OCI-LY1 (cell line): ENCODE measurements around the gene METTL21C.

Experiments used
- H2AFZ ChIP-seq: fragments of 200-600 bp; sonication (generic), shearing (Covaris generic); 2 replicates; pipeline ENCODE4 v1.6.0; 2014; ENCODE audit warnings: antibody characterized with exemption, mild to moderate bottlenecking, low read length
- H3F3A ChIP-seq: fragments of 200-600 bp; sonication (generic), shearing (Covaris generic); 2 replicates; pipeline ENCODE4 v1.6.0; 2014; ENCODE audit warnings: mild to moderate bottlenecking, antibody characterized with exemption, low read length, moderate library complexity; ENCODE audit not compliant: insufficient read depth
- H3K27ac ChIP-seq: fragments of 200-600 bp; sonication (generic); 2 replicates; pipeline ENCODE4 v1.5.1; 2014; ENCODE audit warnings: low read length, mixed run types, mild to moderate bottlenecking, low read depth; ENCODE audit not compliant: poor library complexity, severe bottlenecking
- H3K27me3 ChIP-seq: fragments of 200-600 bp; sonication (generic); 2 replicates; pipeline ENCODE4 v1.6.0; 2014; ENCODE audit warnings: antibody characterized with exemption, mild to moderate bottlenecking, low read length, moderate library complexity; ENCODE audit not compliant: insufficient read depth
- H3K36me3 ChIP-seq: fragments of 200-600 bp; sonication (generic); 2 replicates; pipeline ENCODE4 v1.6.1; 2014; ENCODE audit warnings: mild to moderate bottlenecking, antibody characterized with exemption, low read length, moderate library complexity, mixed read lengths; ENCODE audit not compliant: insufficient read depth
- H3K4me1 ChIP-seq: fragments of 200-600 bp; sonication (generic); 2 replicates; pipeline ENCODE4 v1.5.1; 2014; ENCODE audit warnings: mild to moderate bottlenecking, low read length, moderate library complexity; ENCODE audit not compliant: insufficient read depth, severe bottlenecking
- H3K4me2 ChIP-seq: fragments of 200-600 bp; sonication (generic), shearing (Covaris generic); 2 replicates; pipeline ENCODE4 v1.6.1; 2014; ENCODE audit warnings: low read length
- H3K4me3 ChIP-seq: fragments of 200-600 bp; sonication (generic); 2 replicates; pipeline ENCODE4 v1.5.1; 2014; ENCODE audit warnings: low read length, low read depth, mild to moderate bottlenecking, mixed read lengths; ENCODE audit not compliant: poor library complexity, severe bottlenecking
- H3K79me2 ChIP-seq: fragments of 200-600 bp; shearing (Covaris generic); 2 replicates; pipeline ENCODE4 v1.6.1; 2016; ENCODE audit warnings: mixed run types, low read length, mixed read lengths; ENCODE audit not compliant: insufficient read depth
- H3K9ac ChIP-seq: fragments of 200-600 bp; sonication (generic), shearing (Covaris generic); 2 replicates; pipeline ENCODE4 v1.6.1; 2014; ENCODE audit warnings: mild to moderate bottlenecking, low read length, mixed read lengths
- H3K9me2 ChIP-seq: fragments of 200-600 bp; sonication (generic), shearing (Covaris generic); 2 replicates; pipeline ENCODE4 v1.6.1; 2014; ENCODE audit warnings: low read depth, mild to moderate bottlenecking, low read length, mixed read lengths
- H3K9me3 ChIP-seq: fragments of 200-600 bp; shearing (Covaris generic); 2 replicates; pipeline ENCODE4 v1.6.1; 2014; ENCODE audit warnings: low read length, mixed read lengths
- H4K20me1 ChIP-seq: fragments of 200-600 bp; sonication (generic), shearing (Covaris generic); 2 replicates; pipeline ENCODE4 v1.6.0; 2016; ENCODE audit warnings: mild to moderate bottlenecking, low read length; ENCODE audit not compliant: insufficient read depth
- CTCF ChIP-seq: fragments of 200-600 bp; sonication (generic), shearing (Covaris generic); IDR thresholded peaks from 2 replicates; pipeline ENCODE4 v1.5.1; 2017; ENCODE audit warnings: mild to moderate bottlenecking, antibody characterized with exemption, low read length, moderate library complexity, mixed read lengths
- EZH2 ChIP-seq: fragments of 200-600 bp; sonication (generic), shearing (Covaris generic); IDR thresholded peaks from 2 replicates; pipeline ENCODE4 v1.8.0; 2017; ENCODE audit warnings: borderline replicate concordance, mixed run types, mild to moderate bottlenecking, antibody characterized with exemption, low read length, moderate library complexity, mixed read lengths

The METTL21C gene

DNA sequence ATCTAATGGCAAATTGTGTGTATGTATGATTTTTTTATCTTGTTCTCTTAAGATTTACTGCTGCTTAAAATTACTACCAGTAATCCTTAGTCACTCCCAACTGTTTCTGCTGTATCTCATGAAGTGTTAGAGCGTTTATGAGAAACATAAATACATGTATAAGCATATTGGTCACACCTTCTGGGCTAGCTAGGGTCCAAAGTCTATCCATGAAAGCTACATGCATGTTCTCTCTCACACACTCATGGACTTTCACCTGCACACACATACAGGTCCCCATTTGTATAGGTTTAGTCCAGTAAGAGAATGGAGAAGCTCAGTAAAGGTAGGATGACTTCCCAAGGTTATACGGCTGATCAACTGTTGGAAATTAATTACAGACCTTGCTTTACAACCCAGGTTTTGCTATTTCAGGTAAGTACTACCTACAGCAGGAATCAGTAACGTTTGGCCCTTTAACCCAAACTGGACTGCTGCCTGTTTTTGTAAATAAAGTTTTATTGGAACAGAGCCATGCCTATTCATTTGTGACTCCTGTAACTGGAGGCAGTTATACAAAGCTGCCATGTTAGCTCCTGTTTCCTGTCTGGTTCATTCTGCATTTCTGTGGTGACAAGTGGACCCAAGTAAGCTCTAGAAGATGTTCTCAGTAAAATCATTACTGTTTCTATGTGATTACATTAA is 15.3 kb downstream of the METTL21C start:
- no peaks in the 10 kb centered on the region for H3F3A ChIP-seq
- no peaks in the 10 kb centered on the region for H3K4me1 ChIP-seq
- no peaks in the 10 kb centered on the region for H3K9me3 ChIP-seq
- H2AFZ ChIP-seq: no peak overlapping the region
- no peak for TF ChIP-seq CTCF
- no peak for TF ChIP-seq EZH2
- H3K9ac ChIP-seq: no peak overlapping the region
- no peak overlapping the region for H3K4me3 ChIP-seq
- H3K27ac ChIP-seq: no peak overlapping the region
- H3K4me2 ChIP-seq: no peak overlapping the region
- H3K9me2 ChIP-seq: no peaks in the 10 kb centered on the region
- peaks cover 57% of the 10 kb centered on the region for H3K36me3 ChIP-seq
- no peaks in the 10 kb centered on the region for H4K20me1 ChIP-seq
- H3K79me2 ChIP-seq: no peaks in the 10 kb centered on the region
- H3K27me3 ChIP-seq: no peaks in the 10 kb centered on the region

DNA sequence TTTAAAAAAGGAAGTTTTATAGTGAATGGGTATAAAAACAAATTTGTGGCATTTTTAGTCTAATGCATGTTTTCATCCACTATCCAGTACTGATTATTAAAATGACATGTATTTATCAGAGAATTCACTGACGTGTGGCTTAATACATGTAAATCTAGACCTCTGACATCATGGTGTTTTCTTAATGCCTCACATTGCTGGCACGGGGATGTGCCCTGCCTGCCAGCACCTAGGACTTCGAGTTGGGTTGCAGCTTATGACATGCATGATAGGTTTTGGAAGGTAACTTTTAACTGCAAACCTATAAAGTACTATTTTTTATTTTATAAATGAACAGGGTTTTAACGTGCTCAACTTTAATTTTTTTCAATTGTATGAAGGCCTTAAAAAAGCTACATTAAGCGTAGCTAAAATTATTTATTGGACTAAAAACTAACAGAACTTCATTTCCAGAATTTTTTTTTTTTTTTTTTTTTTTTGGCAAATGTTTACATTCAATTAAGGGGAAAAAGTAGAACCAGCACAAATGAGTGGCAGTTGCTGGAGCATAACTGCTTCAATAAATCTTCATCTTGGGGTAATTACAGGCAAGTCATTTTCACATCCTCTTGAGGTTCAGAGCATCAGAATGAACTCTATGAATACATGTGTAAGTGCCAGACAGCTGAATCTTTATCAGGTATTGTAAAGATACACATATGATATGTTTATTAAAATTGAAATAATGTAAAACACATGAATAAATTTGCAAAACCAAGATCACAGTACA is 16.3 kb downstream of the METTL21C start:
- no peaks in the 10 kb centered on the region for H3K79me2 ChIP-seq
- H3K9me2 ChIP-seq: no peaks in the 10 kb centered on the region
- peaks cover 67% of the 10 kb centered on the region for H3K36me3 ChIP-seq
- H4K20me1 ChIP-seq: no peaks in the 10 kb centered on the region
- H3K9ac ChIP-seq: no peak overlapping the region
- H3K4me2 ChIP-seq: no peak overlapping the region
- no peaks in the 10 kb centered on the region for H3K9me3 ChIP-seq
- TF ChIP-seq CTCF (no peak), EZH2 (no peak)
- no peaks in the 10 kb centered on the region for H3K4me1 ChIP-seq
- H3K27me3 ChIP-seq: no peaks in the 10 kb centered on the region
- no peak overlapping the region for H3K4me3 ChIP-seq
- H3F3A ChIP-seq: no peaks in the 10 kb centered on the region
- H2AFZ ChIP-seq: no peak overlapping the region
- no peak overlapping the region for H3K27ac ChIP-seq

DNA sequence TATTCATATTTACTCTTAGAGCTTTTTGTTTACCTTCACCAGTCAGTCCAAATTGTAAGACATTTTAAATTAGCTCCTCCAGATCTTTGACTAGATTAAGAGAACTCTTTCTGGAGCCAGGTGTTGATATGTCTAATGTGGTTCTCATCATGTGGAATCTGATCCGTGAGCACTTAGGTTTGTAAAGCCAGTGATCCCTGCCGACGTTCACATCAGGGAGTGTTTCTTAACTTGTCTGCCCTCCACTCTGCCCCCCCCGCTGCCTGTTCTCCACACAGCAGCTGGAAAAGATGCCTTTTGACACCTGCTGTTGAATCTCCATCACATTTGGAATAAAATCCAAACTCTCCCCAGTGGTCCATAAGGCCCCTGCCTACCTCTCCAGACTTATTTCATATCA is 17.7 kb downstream of the METTL21C start:
- Histone ChIP-seq H3K27ac (no peak overlapping the region), H3K79me2 (no peaks in the 10 kb centered on the region), H3F3A (no peaks in the 10 kb centered on the region), H4K20me1 (no peaks in the 10 kb centered on the region), H3K4me3 (no peak overlapping the region), H2AFZ (no peak overlapping the region), H3K36me3 (peaks cover 81% of the 10 kb centered on the region), H3K4me1 (no peaks in the 10 kb centered on the region), H3K9ac (no peak overlapping the region), H3K9me3 (no peaks in the 10 kb centered on the region), H3K27me3 (no peaks in the 10 kb centered on the region), H3K4me2 (no peak overlapping the region), H3K9me2 (no peaks in the 10 kb centered on the region)
- TF ChIP-seq EZH2 (no peak), CTCF (no peak)
